T-cell (primary cell): Measurements from ENCODE around the gene NDRG4. TPM values are rescaled to one million over a fixed set of nuclear protein-coding genes. Genes with fewer than 3 reads are reported as not detected.
A peak's percentile ranks its signal among the peaks of the same experiment; 100 is the strongest.

Experiments used
- ATAC-seq, 4 experiments: fragments of 200-7000 bp in 3 of 4; fragments of 150-1000 bp in 1 of 4; cut with Tn5 transposase; replicated peaks in 1 of 4; 1 replicate in 3 of 4; 2 replicates in 1 of 4; pipeline ENCODE4 v1.10.0; 2021; ENCODE audit warnings: moderate library complexity in 3 of 4, mild to moderate bottlenecking in 2 of 4, moderate number of reproducible peaks in 1 of 4
- CTCF ChIA-PET, 2 donors: fragments of 300-600 bp; sonication (Branson Sonifier 250); formaldehyde crosslinking; loops; one replicate each; lab custom pipeline; 2022; ENCODE audit warnings: antibody characterized with exemption in 2 of 2; lab: Charles Lee
- POLR2A ChIA-PET, 2 donors: fragments of 300-600 bp; sonication (Branson Sonifier 250); formaldehyde crosslinking; loops; one replicate each; lab custom pipeline; 2022; ENCODE audit warnings: antibody characterized with exemption in 2 of 2; lab: Charles Lee
- DNase-seq, 35 experiments: peaks; one replicate each; pipeline versions ENCODE4 v3.0.0 to v3.0.0-alpha.2; 2013 to 2023
- H3K27ac ChIP-seq: one replicate; pipeline ENCODE4 v1.5.1; 2013; ENCODE audit warnings: low read length
- H3K27me3 ChIP-seq, 2 experiments: replicated peaks in 1 of 2; 1 replicate in 1 of 2; 2 replicates in 1 of 2; pipeline versions ENCODE4 v1.6.1 to v1.7.0; 2013; ENCODE audit warnings: low read length in 1 of 2, mixed read lengths in 1 of 2; ENCODE audit not compliant: control insufficient read depth in 2 of 2, insufficient read depth in 2 of 2; ENCODE audit errors: extremely low read depth in 1 of 2
- H3K36me3 ChIP-seq, 2 donors: 1 replicate in 1 of 2; 2 replicates in 1 of 2; pipeline versions ENCODE4 v1.6.1 to v1.7.0; 2013; ENCODE audit warnings: low read length in 1 of 2; ENCODE audit not compliant: control insufficient read depth in 2 of 2, insufficient read depth in 1 of 2; ENCODE audit errors: extremely low read depth in 1 of 2
- H3K4me1 ChIP-seq, 2 experiments: 1 replicate in 1 of 2; 2 replicates in 1 of 2; pipeline versions ENCODE4 v1.6.1 to v1.7.0; 2013; ENCODE audit warnings: low read length in 2 of 2, mixed read lengths in 1 of 2; ENCODE audit not compliant: insufficient read depth in 2 of 2, control insufficient read depth in 1 of 2; ENCODE audit errors: extremely low read depth in 1 of 2
- H3K4me3 ChIP-seq, 2 donors: 1 replicate in 1 of 2; 2 replicates in 1 of 2; pipeline versions ENCODE4 v1.5.1 to v1.7.0; 2013; ENCODE audit warnings: mild to moderate bottlenecking in 2 of 2, low read length in 1 of 2, moderate library complexity in 1 of 2; ENCODE audit not compliant: control insufficient read depth in 1 of 2; ENCODE audit errors: extremely low read depth in 1 of 2
- H3K9me3 ChIP-seq: 2 replicates; pipeline ENCODE4 v1.7.0; 2013
- H3K27ac Mint-ChIP-seq, 2 donors: one replicate each; pipeline ENCODE4 v1.8.0; 2020 to 2021; ENCODE audit warnings: mild to moderate bottlenecking in 2 of 2, mixed read lengths in 2 of 2
- H3K27me3 Mint-ChIP-seq, 2 donors: one replicate each; pipeline ENCODE4 v1.8.0; 2021 to 2022; ENCODE audit warnings: mixed read lengths in 2 of 2
- H3K36me3 Mint-ChIP-seq: one replicate; pipeline ENCODE4 v1.8.0; 2021; ENCODE audit warnings: mixed read lengths
- H3K4me1 Mint-ChIP-seq, 3 donors: one replicate each; pipeline ENCODE4 v1.8.0; 2020 to 2022; ENCODE audit warnings: mixed read lengths in 3 of 3, mild to moderate bottlenecking in 1 of 3
- H3K4me3 Mint-ChIP-seq, 3 donors: one replicate each; pipeline ENCODE4 v1.8.0; 2020 to 2022; ENCODE audit warnings: mild to moderate bottlenecking in 3 of 3, mixed read lengths in 3 of 3, moderate library complexity in 3 of 3
- H3K9me3 Mint-ChIP-seq, 3 donors: one replicate each; pipeline ENCODE4 v1.8.0; 2020 to 2022; ENCODE audit warnings: mixed read lengths in 3 of 3
- WGBS: methylation state at CpG from one replicate; pipeline ENCODE4 v1.1.5; 2013; ENCODE audit warnings: missing lambda C conversion rate; ENCODE audit not compliant: insufficient coverage; 5-methylcytosine and 5-hydroxymethylcytosine counted together
- total RNA-seq, 35 experiments: library from RNA in 6 of 35; stranded (reverse) in 6 of 35; fragments of 120-200 nt in 1 of 35; gene quantifications; one replicate each; pipeline versions ENCODE4 v1.2.1 to v1.2.4 and lab custom pipeline; 2013 to 2026

Gene NDRG4
- total RNA-seq, 5 donors from 2014 or later (not counting 1 experiment from before 2014, with no cell fraction given) = 0.66 to 3.6 (median 1.7) TPM

GRCh38 chr16:58530179-58530578 lies 30.2 kb downstream of the NDRG4 start:
- ChIA-PET POLR2A (no interaction called here), CTCF (no interaction called here)
- H3K4me3 Mint-ChIP-seq = no peak overlapping the region
- Histone ChIP-seq H3K27ac (no peak overlapping the region), H3K9me3 (no peaks in the 10 kb centered on the region), H3K27me3 (no peaks in the 10 kb centered on the region), H3K36me3 (peaks cover 13 to 94% of the 10 kb centered on the region in 2 donors), H3K4me1 (no peaks in the 10 kb centered on the region), H3K4me3 (no peak overlapping the region)
- ATAC-seq = no peak
- H3K36me3 Mint-ChIP-seq = peaks cover 50% of the 10 kb centered on the region
- H3K4me1 Mint-ChIP-seq = no peaks in the 10 kb centered on the region
- DNase-seq = no peak
- no peaks in the 10 kb centered on the region for H3K27me3 Mint-ChIP-seq
- no peak overlapping the region for H3K27ac Mint-ChIP-seq
- H3K9me3 Mint-ChIP-seq = no peaks in the 10 kb centered on the region
- 94% methylated on average over 3 of the region's 5 CpGs for WGBS

- no peak overlapping the region for H3K27ac ChIP-seq
- ChIA-PET CTCF (no interaction called here), POLR2A (interaction anchor here in 1 of 2 donors (0.8 kb wide), 1 partner anchor 9 kb away, joined by 3 read pairs; no protein-coding TSS in a partner anchor)
- Mint-ChIP-seq H3K9me3 (no peaks in the 10 kb centered on the region), H3K27ac (no peak overlapping the region), H3K4me1 (no peaks in the 10 kb centered on the region), H3K27me3 (no peaks in the 10 kb centered on the region), H3K4me3 (no peak overlapping the region), H3K36me3 (peaks cover 49% of the 10 kb centered on the region)
- H3K9me3 ChIP-seq = no peaks in the 10 kb centered on the region
- DNase-seq (no peak), ATAC-seq (no peak)
- 94% methylated on average over 2 of the region's 3 CpGs for WGBS
- H3K4me1 ChIP-seq = no peaks in the 10 kb centered on the region
- H3K36me3 ChIP-seq = peaks cover 15 to 92% of the 10 kb centered on the region in 2 donors
- H3K4me3 ChIP-seq = no peak overlapping the region
- H3K27me3 ChIP-seq = no peaks in the 10 kb centered on the region
These were observed 32.5 kb downstream of the NDRG4 start for GRCh38 chr16:58532414-58532813.

GRCh38 chr16:58533751-58534470 lies 34.0 kb downstream of the NDRG4 start:
- WGBS = 97% methylated on average over 12 of the region's 14 CpGs
- POLR2A ChIA-PET = no interaction called here
- Mint-ChIP-seq H3K27me3 (no peaks in the 10 kb centered on the region), H3K4me3 (no peak overlapping the region), H3K9me3 (no peaks in the 10 kb centered on the region), H3K27ac (no peak overlapping the region), H3K36me3 (peaks cover 60% of the 10 kb centered on the region), H3K4me1 (no peaks in the 10 kb centered on the region)
- H3K36me3 ChIP-seq = peaks cover 24 to 93% of the 10 kb centered on the region in 2 donors
- no peaks in the 10 kb centered on the region for H3K27me3 ChIP-seq
- DNase-seq = no peak
- no peak for ATAC-seq
- H3K9me3 ChIP-seq = no peaks in the 10 kb centered on the region
- no peaks in the 10 kb centered on the region for H3K4me1 ChIP-seq
- H3K4me3 ChIP-seq = no peak overlapping the region
- no peak overlapping the region for H3K27ac ChIP-seq
- CTCF ChIA-PET = no interaction called here

GRCh38 chr16:58535100-58535499 lies 35.2 kb downstream of the NDRG4 start:
- POLR2A ChIA-PET = no interaction called here
- Mint-ChIP-seq H3K36me3 (peaks cover 61% of the 10 kb centered on the region), H3K27me3 (no peaks in the 10 kb centered on the region), H3K4me3 (no peak overlapping the region), H3K9me3 (no peaks in the 10 kb centered on the region), H3K27ac (peak overlapping the region in 1 of 2 donors; percentile 15), H3K4me1 (no peaks in the 10 kb centered on the region)
- H3K4me3 ChIP-seq = no peak overlapping the region
- H3K4me1 ChIP-seq = no peaks in the 10 kb centered on the region
- 100% methylated on average over 1 of the region's 3 CpGs for WGBS
- ATAC-seq (no peak), DNase-seq (no peak)
- peaks cover 26 to 93% of the 10 kb centered on the region in 2 donors for H3K36me3 ChIP-seq
- no peaks in the 10 kb centered on the region for H3K27me3 ChIP-seq
- no peak overlapping the region for H3K27ac ChIP-seq
- CTCF ChIA-PET = no interaction called here
- H3K9me3 ChIP-seq = no peaks in the 10 kb centered on the region

- DNase-seq = no peak
- H3K36me3 ChIP-seq = peaks cover 26 to 93% of the 10 kb centered on the region in 2 donors
- H3K4me3 ChIP-seq = no peak overlapping the region
- H3K27ac ChIP-seq = no peak overlapping the region
- no peaks in the 10 kb centered on the region for H3K9me3 Mint-ChIP-seq
- H3K36me3 Mint-ChIP-seq = peaks cover 63% of the 10 kb centered on the region
- H3K27me3 Mint-ChIP-seq = no peaks in the 10 kb centered on the region
- H3K4me1 Mint-ChIP-seq = no peaks in the 10 kb centered on the region
- no peak overlapping the region for H3K4me3 Mint-ChIP-seq
- ATAC-seq = no peak
- H3K27me3 ChIP-seq = no peaks in the 10 kb centered on the region
- H3K4me1 ChIP-seq = no peaks in the 10 kb centered on the region
- H3K27ac Mint-ChIP-seq = no peak overlapping the region
- WGBS = no CpG with 5 or more reads among the region's 5 CpGs
- ChIA-PET POLR2A (interaction anchor here in 1 of 2 donors (0.6 kb wide), 1 partner anchor 84 kb away, joined by 3 read pairs; no protein-coding TSS in a partner anchor), CTCF (interaction anchor here in 1 of 2 donors (0.6 kb wide), 1 partner anchor 19 kb away, joined by 3 read pairs; no protein-coding TSS in a partner anchor)
- no peaks in the 10 kb centered on the region for H3K9me3 ChIP-seq
These were observed 36.3 kb downstream of the NDRG4 start for GRCh38 chr16:58536278-58536677.

- no peak overlapping the region for H3K4me3 ChIP-seq
- Mint-ChIP-seq H3K4me1 (no peaks in the 10 kb centered on the region), H3K36me3 (peaks cover 63% of the 10 kb centered on the region), H3K27me3 (no peaks in the 10 kb centered on the region), H3K4me3 (no peak overlapping the region), H3K27ac (no peak overlapping the region), H3K9me3 (no peaks in the 10 kb centered on the region)
- 77% methylated on average over 6 of the region's 10 CpGs for WGBS
- peaks cover 18 to 93% of the 10 kb centered on the region in 2 donors for H3K36me3 ChIP-seq
- no peaks in the 10 kb centered on the region for H3K4me1 ChIP-seq
- no peaks in the 10 kb centered on the region for H3K9me3 ChIP-seq
- no peaks in the 10 kb centered on the region for H3K27me3 ChIP-seq
- POLR2A ChIA-PET = no interaction called here
- H3K27ac ChIP-seq = no peak overlapping the region
- CTCF ChIA-PET = no interaction called here
- no peak for ATAC-seq
- DNase-seq = no peak
These were observed 37.4 kb downstream of the NDRG4 start for GRCh38 chr16:58537124-58537906.
